PC-9 (cell line): ENCODE results near the gene UPK1B. TPM values are rescaled to one million over a fixed set of nuclear protein-coding genes. Genes with fewer than 3 reads are reported as not detected.

ENCODE experiments used
- BruUV-seq: library from RNA; stranded (reverse); fragments of 400-500 nt; replicated peaks from 2 replicates; lab custom pipeline; 2021; lab: Mats Ljungman, UMichigan
- CTCF ChIA-PET: fragments of 300-600 bp; sonication (Branson Sonifier 250); formaldehyde crosslinking; loops from one replicate; lab custom pipeline; 2022; ENCODE audit warnings: antibody characterized with exemption; lab: Charles Lee
- POLR2A ChIA-PET: fragments of 300-600 bp; sonication (Branson Sonifier 250); formaldehyde crosslinking; loops from one replicate; lab custom pipeline; 2022; ENCODE audit warnings: antibody characterized with exemption; ENCODE audit not compliant: unreplicated experiment; lab: Charles Lee
- DNase-seq, 2 experiments: peaks; one replicate each; pipeline versions ENCODE4 v3.0.0 to v3.0.0-alpha.2; 2015 to 2022; ENCODE audit warnings: mixed read lengths in 1 of 2
- H2AFZ ChIP-seq: fragments of 200-600 bp; sonication (generic); 2 replicates; pipeline ENCODE4 v1.8.1; 2017; ENCODE audit warnings: antibody characterized with exemption
- H3F3A ChIP-seq: fragments of 200-600 bp; sonication (generic); 2 replicates; pipeline ENCODE4 v1.8.1; 2017; ENCODE audit warnings: antibody characterized with exemption, mild to moderate bottlenecking, low read depth; ENCODE audit not compliant: insufficient read depth
- H3K27ac ChIP-seq: fragments of 200-600 bp; sonication (generic); 2 replicates; pipeline ENCODE4 v1.6.1; 2016; ENCODE audit warnings: mixed run types
- H3K27me3 ChIP-seq: fragments of 200-600 bp; sonication (generic); 2 replicates; pipeline ENCODE4 v1.6.1; 2016; ENCODE audit warnings: low read depth, mixed run types; ENCODE audit not compliant: insufficient read depth
- H3K36me3 ChIP-seq: fragments of 200-600 bp; sonication (generic); 2 replicates; pipeline ENCODE4 v1.6.1; 2016; ENCODE audit warnings: low read depth, mixed run types
- H3K4me1 ChIP-seq: fragments of 200-600 bp; sonication (generic); replicated peaks from 2 replicates; pipeline ENCODE4 v1.6.1; 2016; ENCODE audit warnings: mixed run types; ENCODE audit not compliant: insufficient read depth
- H3K4me2 ChIP-seq: fragments of 200-600 bp; sonication (generic); 2 replicates; pipeline ENCODE4 v1.6.1; 2017; ENCODE audit warnings: mixed run types
- H3K4me3 ChIP-seq: fragments of 200-600 bp; sonication (generic); 2 replicates; pipeline ENCODE4 v1.6.1; 2016; ENCODE audit warnings: mixed run types
- H3K79me2 ChIP-seq: fragments of 200-600 bp; sonication (generic); 2 replicates; pipeline ENCODE4 v1.6.1; 2017; ENCODE audit warnings: low read depth, mixed run types
- H3K9me2 ChIP-seq: fragments of 200-600 bp; sonication (generic); 2 replicates; pipeline ENCODE4 v1.8.1; 2017; ENCODE audit warnings: mild to moderate bottlenecking; ENCODE audit not compliant: insufficient read depth
- H3K9me3 ChIP-seq: fragments of 200-600 bp; sonication (generic); 2 replicates; pipeline ENCODE4 v1.8.1; 2016; ENCODE audit warnings: low read depth; ENCODE audit not compliant: insufficient read depth
- H4K20me1 ChIP-seq: fragments of 200-600 bp; sonication (generic); 2 replicates; pipeline ENCODE4 v1.8.1; 2017; ENCODE audit not compliant: insufficient read depth
- CTCF ChIP-seq: fragments of 200-600 bp; sonication (generic); conservative IDR thresholded peaks from 2 replicates; pipeline ENCODE4 v1.6.1; 2017; ENCODE audit warnings: mixed run types, antibody characterized with exemption, mild to moderate bottlenecking, moderate library complexity
- EZH2 ChIP-seq: fragments of 200-600 bp; sonication (generic); IDR thresholded peaks from 2 replicates; pipeline ENCODE4 v1.8.0; 2017; ENCODE audit warnings: antibody characterized with exemption, low read depth
- intact Hi-C: fragments of 100-400 bp; cut with micrococcal nuclease; formaldehyde crosslinking; loops from one replicate; pipeline ENCODE4 v1.10.0; 2022; ENCODE audit not compliant: unreplicated experiment
- total RNA-seq: library from RNA; stranded (reverse); gene quantifications from 2 replicates; pipeline ENCODE4 v1.2.3, GENCODE V29; 2021

UPK1B gene
- total RNA-seq, 1 experiment from 2014 or later, result not detected

GRCh38 chr3:119195151-119195476 lies 21.7 kb downstream of the UPK1B start:
- H3K36me3 ChIP-seq, result no peaks in the 10 kb centered on the region
- H4K20me1 ChIP-seq, result no peaks in the 10 kb centered on the region
- H3K79me2 ChIP-seq, result no peaks in the 10 kb centered on the region
- DNase-seq, result no peak
- ChIA-PET POLR2A (interaction anchor here (0.6 kb wide), 1 partner anchor 787 kb away, joined by 7 read pairs; no protein-coding TSS in a partner anchor), CTCF (no interaction called here)
- no peaks in the 10 kb centered on the region for H3K4me1 ChIP-seq
- no peaks in the 10 kb centered on the region for H3K9me3 ChIP-seq
- no peak overlapping the region for H3K27ac ChIP-seq
- H3K4me3 ChIP-seq, result no peak overlapping the region
- H3K9me2 ChIP-seq, result no peaks in the 10 kb centered on the region
- intact Hi-C loops, result loop anchor here (5.0 kb wide), 1 partner anchor 38 kb away; no protein-coding TSS in a partner anchor
- no peak for TF ChIP-seq CTCF
- BruUV-seq, result no TSS peak
- H3K4me2 ChIP-seq, result no peak overlapping the region
- no peak overlapping the region for H2AFZ ChIP-seq
- no peaks in the 10 kb centered on the region for H3K27me3 ChIP-seq
- no peaks in the 10 kb centered on the region for H3F3A ChIP-seq

- Histone ChIP-seq H3K9me2 (no peaks in the 10 kb centered on the region), H2AFZ (no peak overlapping the region), H3F3A (no peaks in the 10 kb centered on the region), H3K4me1 (no peaks in the 10 kb centered on the region), H3K27me3 (no peaks in the 10 kb centered on the region), H3K27ac (no peak overlapping the region), H3K9me3 (no peaks in the 10 kb centered on the region), H3K79me2 (no peaks in the 10 kb centered on the region), H3K4me2 (no peak overlapping the region), H3K36me3 (no peaks in the 10 kb centered on the region), H4K20me1 (no peaks in the 10 kb centered on the region), H3K4me3 (no peak overlapping the region)
- ChIA-PET CTCF (no interaction called here), POLR2A (no interaction called here)
- TF ChIP-seq EZH2, result no peak
- intact Hi-C loops, result loop anchor here (5.0 kb wide), 1 partner anchor 39 kb away; no protein-coding TSS in a partner anchor
- no peak for DNase-seq
- BruUV-seq, result no TSS peak
Measured at GRCh38 chr3:119195911-119196310, 22.5 kb downstream of the UPK1B start.

GRCh38 chr3:119205209-119205608 lies 31.8 kb downstream of the UPK1B start:
- ChIA-PET CTCF (no interaction called here), POLR2A (interaction anchor here (0.8 kb wide), 1 partner anchor 43 kb away, joined by 8 read pairs; no protein-coding TSS in a partner anchor)
- no peaks in the 10 kb centered on the region for H3F3A ChIP-seq
- H3K27me3 ChIP-seq, result no peaks in the 10 kb centered on the region
- H3K27ac ChIP-seq, result no peak overlapping the region
- TF ChIP-seq CTCF (no peak), EZH2 (no peak)
- no peak overlapping the region for H2AFZ ChIP-seq
- H3K4me1 ChIP-seq, result no peaks in the 10 kb centered on the region
- no peak for DNase-seq
- BruUV-seq, result no TSS peak
- no peak overlapping the region for H3K4me3 ChIP-seq
- H3K36me3 ChIP-seq, result no peaks in the 10 kb centered on the region
- H4K20me1 ChIP-seq, result no peaks in the 10 kb centered on the region
- H3K4me2 ChIP-seq, result no peak overlapping the region
- no peaks in the 10 kb centered on the region for H3K9me2 ChIP-seq
- H3K9me3 ChIP-seq, result no peaks in the 10 kb centered on the region
- H3K79me2 ChIP-seq, result no peaks in the 10 kb centered on the region
- intact Hi-C loops, result no loop called here

- H3K9me2 ChIP-seq, result no peaks in the 10 kb centered on the region
- CTCF ChIA-PET, result no interaction called here
- no peaks in the 10 kb centered on the region for H3K4me1 ChIP-seq
- no peak overlapping the region for H3K4me3 ChIP-seq
- no peak overlapping the region for H3K4me2 ChIP-seq
- BruUV-seq, result no TSS peak
- POLR2A ChIA-PET, result no interaction called here
- H3K27me3 ChIP-seq, result no peaks in the 10 kb centered on the region
- H3F3A ChIP-seq, result no peaks in the 10 kb centered on the region
- TF ChIP-seq CTCF (no peak), EZH2 (no peak)
- H4K20me1 ChIP-seq, result no peaks in the 10 kb centered on the region
- no peak for DNase-seq
- no peaks in the 10 kb centered on the region for H3K79me2 ChIP-seq
- no peaks in the 10 kb centered on the region for H3K36me3 ChIP-seq
- intact Hi-C loops, result no loop called here
- no peak overlapping the region for H3K27ac ChIP-seq
- H2AFZ ChIP-seq, result no peak overlapping the region
- H3K9me3 ChIP-seq, result no peaks in the 10 kb centered on the region
Measured at GRCh38 chr3:119205685-119206084, 32.3 kb downstream of the UPK1B start.
